Uterus (tissue), 2 donors: Measurements from ENCODE around the gene ANKRD61.

ENCODE experiments used
- CTCF ChIP-seq, 4 experiments: fragments of 200-600 bp in 2 of 4; fragments of 450-650 bp in 2 of 4; sonication (generic) in 2 of 4; IDR thresholded peaks; one replicate each; pipeline ENCODE4 v1.5.1; 2016 to 2019; ENCODE audit warnings: antibody characterized with exemption in 4 of 4, mild to moderate bottlenecking in 2 of 4, moderate library complexity in 1 of 4
- POLR2A ChIP-seq, 2 donors: fragments of 450-650 bp; IDR thresholded peaks; one replicate each; pipeline ENCODE4 v1.6.1; 2016; ENCODE audit warnings: antibody characterized with exemption in 2 of 2, mild to moderate bottlenecking in 1 of 2, moderate library complexity in 1 of 2

DNA sequence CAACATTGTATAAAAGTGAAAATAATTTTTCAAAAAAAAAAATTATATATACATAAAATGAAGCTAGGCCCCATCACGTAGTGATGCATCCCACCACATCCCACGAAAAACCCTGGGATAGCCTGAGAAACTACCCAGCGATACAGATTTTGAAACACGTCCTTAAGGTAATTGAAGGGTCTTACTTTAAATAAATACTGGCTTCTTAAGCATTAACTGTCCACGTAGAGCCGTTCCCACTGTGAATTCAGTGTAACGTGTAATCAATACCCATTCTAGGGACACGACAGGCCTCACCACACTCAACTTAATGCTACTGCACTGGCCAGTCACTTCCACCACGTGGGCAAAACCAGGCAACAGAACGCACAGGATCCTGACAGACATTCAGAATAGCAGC lies 4.0 kb downstream of the ANKRD61 start:
- TF ChIP-seq POLR2A (IDR thresholded peaks at IDR 0.05) (no peak), CTCF (IDR thresholded peaks at IDR 0.05) (no peak)
